Activated CD8-positive, alpha-beta memory T cell treated with anti-CD3 and anti-CD28 coated beads for 1 hour (primary cell): Measurements from ENCODE around the gene ADAMTS4.

Source experiments
- DNase-seq, 2 donors: peaks; one replicate each; pipeline ENCODE4 v3.0.0-alpha.2; 2020; ENCODE audit warnings: low read depth in 1 of 2; ENCODE audit errors: extremely low read depth in 1 of 2

ADAMTS4 gene

GRCh38 chr1:161222175-161223019 lies 23.5 kb upstream of the ADAMTS4 start:
- no peak for DNase-seq

GRCh38 chr1:161220002-161220401 lies 21.1 kb upstream of the ADAMTS4 start:
- DNase-seq, result no peak

GRCh38 chr1:161219078-161219892 lies 20.4 kb upstream of the ADAMTS4 start:
- no peak for DNase-seq

GRCh38 chr1:161218301-161219077 lies 19.6 kb upstream of the ADAMTS4 start:
- DNase-seq, result no peak

GRCh38 chr1:161217831-161218230 lies 19.0 kb upstream of the ADAMTS4 start:
- DNase-seq, result no peak

GRCh38 chr1:161216945-161217712 lies 18.3 kb upstream of the ADAMTS4 start:
- DNase-seq, result no peak

- no peak for DNase-seq
Measured at GRCh38 chr1:161215076-161215475, 16.2 kb upstream of the ADAMTS4 start, which contains the start of gene FCER1G. Gene FCER1G (plus strand): TSS chr1:161215295. CDS start chr1:161215322, 27 bp downstream.

GRCh38 chr1:161214369-161214768 lies 15.5 kb upstream of the ADAMTS4 start:
- DNase-seq, result no peak

- peak; percentile 35 to 54 for DNase-seq
Measured at GRCh38 chr1:161209790-161210409, 11.0 kb upstream of the ADAMTS4 start.

- DNase-seq, result no peak
Measured at GRCh38 chr1:161207173-161207572, 8.3 kb upstream of the ADAMTS4 start.

GRCh38 chr1:161206411-161207140 lies 7.7 kb upstream of the ADAMTS4 start:
- DNase-seq, result no peak

GRCh38 chr1:161201836-161202712 lies 3.2 kb upstream of the ADAMTS4 start, which contains the start of gene NDUFS2:
Gene NDUFS2 (plus strand): TSS chr1:161202367. CDS start chr1:161202386, 19 bp downstream.
- DNase-seq, result peak; percentile 90 to 95

GRCh38 chr1:161200992-161201835 lies 2.4 kb upstream of the ADAMTS4 start:
- DNase-seq, result no peak

GRCh38 chr1:161200421-161200991 lies 1.7 kb upstream of the ADAMTS4 start:
- no peak for DNase-seq

GRCh38 chr1:161199506-161200139 lies 769 bp upstream of the ADAMTS4 start:
- DNase-seq, result no peak

GRCh38 chr1:161198194-161198896 lies 509 bp downstream of the ADAMTS4 start:
- DNase-seq, result no peak
